ENCODE data around the gene CNDP1.

GRCh38 chr18:74556126-74556525 is 21.8 kb downstream of the CNDP1 start:
- TF ChIP-seq PRDM1 (tag by site-specific recombination; IDR thresholded peaks at IDR 0.05) (no peak), FEZF1 (tag by site-specific recombination; IDR thresholded peaks at IDR 0.05) (no peak), CTCF (tag by site-specific recombination; IDR thresholded peaks at IDR 0.05) (no peak), ZNF133 (tag by site-specific recombination; IDR thresholded peaks at IDR 0.05) (no peak), ZSCAN16 (tag by site-specific recombination; IDR thresholded peaks at IDR 0.05) (no peak), ZNF785 (tag by site-specific recombination; IDR thresholded peaks at IDR 0.05) (no peak), REST (tag by site-specific recombination; IDR thresholded peaks at IDR 0.05) (no peak), YY1 (tag by site-specific recombination; IDR thresholded peaks at IDR 0.05) (no peak), ZNF529 (tag by site-specific recombination; IDR thresholded peaks at IDR 0.05; ENCODE audit: insufficient replicate concordance) (no peak), SP2 (tag by site-specific recombination; IDR thresholded peaks at IDR 0.05) (no peak)

Data from HEK293 (cell line).